Mesothelial cell of epicardium (in vitro differentiated cells): ENCODE results near the gene CTR9. TPM values are rescaled to one million over a fixed set of nuclear protein-coding genes. Genes with fewer than 3 reads are reported as not detected.

Experiments
- DNase-seq, 2 experiments: peaks; one replicate each; pipeline ENCODE4 v3.0.0; 2021; ENCODE audit warnings: low spot score in 2 of 2; ENCODE audit not compliant: unreplicated experiment in 2 of 2
- H3K27ac Mint-ChIP-seq: 2 replicates; pipeline ENCODE4 v1.8.0; 2021; ENCODE audit warnings: mixed read lengths
- H3K27me3 Mint-ChIP-seq: 2 replicates; pipeline ENCODE4 v1.8.0; 2021; ENCODE audit warnings: low read depth, mixed read lengths
- H3K36me3 Mint-ChIP-seq: 2 replicates; pipeline ENCODE4 v1.8.0; 2021; ENCODE audit warnings: mixed read lengths
- H3K4me1 Mint-ChIP-seq: 2 replicates; pipeline ENCODE4 v1.8.0; 2021; ENCODE audit warnings: mixed read lengths
- H3K4me3 Mint-ChIP-seq: 2 replicates; pipeline ENCODE4 v1.8.0; 2021; ENCODE audit warnings: mild to moderate bottlenecking, moderate library complexity, mixed read lengths
- H3K9me3 Mint-ChIP-seq: 2 replicates; pipeline ENCODE4 v1.8.0; 2021; ENCODE audit warnings: mixed read lengths
- total RNA-seq: library from RNA; stranded (reverse); gene quantifications from 3 replicates; pipeline ENCODE4 v1.2.1, GENCODE V29; 2021
- TF ChIP-seq, protein P1 (sequence below): fragments of 200-600 bp; sonication (generic); IDR thresholded peaks from one replicate; pipeline ENCODE4 v1.5.0; 2021; ENCODE audit warnings: antibody characterized with exemption; ENCODE audit not compliant: unreplicated experiment

CTR9 gene
- total RNA-seq, 1 donor from 2014 or later: 33.2 TPM

DNA sequence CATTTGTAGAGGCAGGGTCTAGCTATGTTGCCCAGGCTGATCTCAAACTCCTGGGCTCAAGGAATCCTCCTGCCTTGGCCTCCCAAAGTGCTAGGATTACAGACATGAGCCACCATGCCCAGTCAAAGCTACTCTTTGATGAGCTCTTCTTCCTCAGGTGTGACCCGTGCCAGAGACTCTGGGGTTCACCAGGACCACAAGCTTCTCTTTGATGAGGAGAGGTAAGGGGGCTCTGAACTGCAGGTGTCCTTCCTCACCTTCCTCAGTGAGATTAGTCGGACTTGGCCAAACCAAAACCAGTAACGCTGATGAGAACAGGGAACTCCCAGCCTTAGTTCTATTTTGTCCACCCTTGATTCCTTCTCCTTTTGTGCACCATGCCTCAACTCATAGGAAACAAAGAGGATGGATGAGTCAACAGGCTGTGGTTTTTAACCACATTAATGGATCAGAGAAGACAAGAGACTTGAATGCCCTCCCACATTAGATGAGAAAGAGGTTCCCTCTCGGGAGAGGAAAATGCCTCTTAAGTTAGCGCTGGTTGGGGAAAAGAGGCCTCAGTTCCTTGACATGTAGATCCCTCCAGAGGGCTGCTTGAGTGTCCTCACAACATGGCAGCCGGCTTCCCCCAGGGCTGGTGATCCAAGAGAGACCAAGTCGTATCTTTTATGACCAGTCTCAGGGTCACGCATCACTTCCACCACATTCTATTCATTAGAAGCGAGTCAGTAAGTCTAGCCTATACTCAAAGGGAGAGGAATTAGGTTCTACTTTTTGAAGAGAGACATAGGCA is 25.7 kb upstream of the CTR9 start:
- Mint-ChIP-seq H3K4me3 (no peak overlapping the region), H3K27ac (no peak overlapping the region), H3K9me3 (no peaks in the 10 kb centered on the region), H3K36me3 (no peaks in the 10 kb centered on the region), H3K4me1 (peaks cover 22% of the 10 kb centered on the region), H3K27me3 (no peaks in the 10 kb centered on the region)
- no peak for DNase-seq
- TF ChIP-seq, protein P1, sequence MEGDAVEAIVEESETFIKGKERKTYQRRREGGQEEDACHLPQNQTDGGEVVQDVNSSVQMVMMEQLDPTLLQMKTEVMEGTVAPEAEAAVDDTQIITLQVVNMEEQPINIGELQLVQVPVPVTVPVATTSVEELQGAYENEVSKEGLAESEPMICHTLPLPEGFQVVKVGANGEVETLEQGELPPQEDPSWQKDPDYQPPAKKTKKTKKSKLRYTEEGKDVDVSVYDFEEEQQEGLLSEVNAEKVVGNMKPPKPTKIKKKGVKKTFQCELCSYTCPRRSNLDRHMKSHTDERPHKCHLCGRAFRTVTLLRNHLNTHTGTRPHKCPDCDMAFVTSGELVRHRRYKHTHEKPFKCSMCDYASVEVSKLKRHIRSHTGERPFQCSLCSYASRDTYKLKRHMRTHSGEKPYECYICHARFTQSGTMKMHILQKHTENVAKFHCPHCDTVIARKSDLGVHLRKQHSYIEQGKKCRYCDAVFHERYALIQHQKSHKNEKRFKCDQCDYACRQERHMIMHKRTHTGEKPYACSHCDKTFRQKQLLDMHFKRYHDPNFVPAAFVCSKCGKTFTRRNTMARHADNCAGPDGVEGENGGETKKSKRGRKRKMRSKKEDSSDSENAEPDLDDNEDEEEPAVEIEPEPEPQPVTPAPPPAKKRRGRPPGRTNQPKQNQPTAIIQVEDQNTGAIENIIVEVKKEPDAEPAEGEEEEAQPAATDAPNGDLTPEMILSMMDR: no peak

DNA sequence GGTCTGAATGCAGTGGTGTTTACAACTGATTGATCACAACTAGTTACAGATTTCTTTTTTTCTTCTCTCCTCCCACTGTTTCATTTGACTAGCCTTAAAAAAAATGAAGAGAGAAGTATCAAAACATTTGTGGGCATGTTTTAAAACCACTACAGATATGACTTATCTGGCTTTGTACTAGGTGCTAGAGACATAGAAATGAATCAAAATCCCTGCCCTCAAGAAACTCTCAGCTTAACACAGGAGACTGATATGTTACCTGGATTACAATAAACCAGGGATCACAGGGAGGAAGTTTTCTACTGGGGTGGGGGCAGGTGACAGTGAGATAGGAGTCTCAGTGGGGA is 25.2 kb upstream of the CTR9 start:
- Mint-ChIP-seq H3K27ac (no peak overlapping the region), H3K36me3 (no peaks in the 10 kb centered on the region), H3K4me1 (peaks cover 22% of the 10 kb centered on the region), H3K9me3 (no peaks in the 10 kb centered on the region), H3K27me3 (no peaks in the 10 kb centered on the region), H3K4me3 (no peak overlapping the region)
- TF ChIP-seq, protein P1: no peak
- no peak for DNase-seq

GRCh38 chr11:10727146-10727851 is 23.7 kb upstream of the CTR9 start:
- peaks cover 22% of the 10 kb centered on the region for H3K4me1 Mint-ChIP-seq

DNA sequence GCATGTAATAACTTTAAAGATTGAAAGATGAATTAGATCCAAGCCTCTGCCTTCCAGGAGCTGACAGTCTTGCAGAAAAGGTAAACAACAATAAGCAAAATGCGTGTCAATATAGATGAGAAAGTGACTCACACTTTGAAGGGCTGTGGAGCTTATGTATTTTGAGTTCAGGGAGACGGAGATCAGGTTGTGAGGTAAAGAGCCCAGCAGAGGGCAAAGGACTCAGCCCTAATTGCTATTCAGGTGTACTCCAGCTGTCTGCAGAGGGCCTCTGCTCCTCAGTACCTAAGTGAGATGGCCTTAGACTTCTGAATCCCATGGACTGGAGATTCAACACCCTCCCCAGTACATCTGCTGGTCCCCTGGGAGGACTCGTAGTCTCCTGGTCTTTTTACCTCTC is 22.9 kb upstream of the CTR9 start:
- no peak overlapping the region for H3K27ac Mint-ChIP-seq
- no peaks in the 10 kb centered on the region for H3K36me3 Mint-ChIP-seq
- no peak for DNase-seq
- H3K9me3 Mint-ChIP-seq: peaks cover 5% of the 10 kb centered on the region
- TF ChIP-seq, protein P1: no peak
- H3K4me1 Mint-ChIP-seq: peaks cover 22% of the 10 kb centered on the region
- H3K4me3 Mint-ChIP-seq: no peak overlapping the region
- H3K27me3 Mint-ChIP-seq: no peaks in the 10 kb centered on the region

More at GRCh38 chr11:10727146-10727851, 23.7 kb upstream of the CTR9 start:
- Mint-ChIP-seq H3K27ac (no peak overlapping the region), H3K36me3 (no peaks in the 10 kb centered on the region), H3K27me3 (no peaks in the 10 kb centered on the region), H3K9me3 (peaks cover 5% of the 10 kb centered on the region), H3K4me3 (no peak overlapping the region)
- TF ChIP-seq, protein P1: no peak
- no peak for DNase-seq

GRCh38 chr11:10728789-10729472 is 22.1 kb upstream of the CTR9 start:
- peak; percentile 47 to 62 for DNase-seq
- peak overlapping the region; percentile 47 for H3K27ac Mint-ChIP-seq
- TF ChIP-seq, protein P1: no peak
- H3K9me3 Mint-ChIP-seq: peaks cover 5% of the 10 kb centered on the region
- no peaks in the 10 kb centered on the region for H3K36me3 Mint-ChIP-seq
- no peaks in the 10 kb centered on the region for H3K27me3 Mint-ChIP-seq
- H3K4me3 Mint-ChIP-seq: peak overlapping the region; percentile 74
- H3K4me1 Mint-ChIP-seq: peaks cover 22% of the 10 kb centered on the region
